GM23338 (cell line): ENCODE results near the gene KRT84. TPM values are rescaled to one million over a fixed set of nuclear protein-coding genes. Genes with fewer than 3 reads are reported as not detected.

Experiments used
- ATAC-seq: fragments of 200-7000 bp; cut with Tn5 transposase; 3 replicates; pipeline ENCODE4 v1.9.1; 2020
- DNase-seq: peaks from one replicate; pipeline ENCODE4 v3.0.0-alpha.2; 2015; ENCODE audit warnings: low spot score
- H2AFZ ChIP-seq: fragments of 200-600 bp; sonication (generic); 2 replicates; pipeline ENCODE4 v1.8.0; 2016; ENCODE audit warnings: antibody characterized with exemption, mild to moderate bottlenecking, moderate library complexity
- H3F3A ChIP-seq: fragments of 200-600 bp; sonication (generic); replicated peaks from 2 replicates; pipeline ENCODE4 v1.8.0; 2017; ENCODE audit warnings: antibody characterized with exemption, mixed run types, low read depth
- H3K27ac ChIP-seq: fragments of 200-600 bp; sonication (generic); 2 replicates; pipeline ENCODE4 v1.6.1; 2016; ENCODE audit warnings: low read depth
- H3K27me3 ChIP-seq: fragments of 200-600 bp; sonication (generic); 2 replicates; pipeline ENCODE4 v1.8.0; 2016; ENCODE audit warnings: mild to moderate bottlenecking, mixed run types, moderate library complexity; ENCODE audit not compliant: insufficient read depth
- H3K36me3 ChIP-seq: fragments of 200-600 bp; sonication (generic); 2 replicates; pipeline ENCODE4 v1.8.0; 2016; ENCODE audit warnings: mild to moderate bottlenecking; ENCODE audit not compliant: insufficient read depth
- H3K4me1 ChIP-seq: fragments of 200-600 bp; sonication (generic); 2 replicates; pipeline ENCODE4 v1.8.0; 2016; ENCODE audit warnings: mild to moderate bottlenecking, moderate library complexity; ENCODE audit not compliant: insufficient read depth
- H3K4me2 ChIP-seq: fragments of 200-600 bp; sonication (generic); 2 replicates; pipeline ENCODE4 v1.7.1; 2017; ENCODE audit warnings: mixed run types
- H3K4me3 ChIP-seq: fragments of 200-600 bp; sonication (generic); 2 replicates; pipeline ENCODE4 v1.6.1; 2016; ENCODE audit warnings: mixed run types
- H3K79me2 ChIP-seq: fragments of 200-600 bp; sonication (generic); replicated peaks from 2 replicates; pipeline ENCODE4 v1.8.0; 2017; ENCODE audit warnings: mild to moderate bottlenecking; ENCODE audit not compliant: insufficient read depth
- H3K9me2 ChIP-seq: fragments of 200-600 bp; sonication (generic); 2 replicates; pipeline ENCODE4 v1.8.0; 2017; ENCODE audit not compliant: insufficient read depth
- H4K20me1 ChIP-seq: fragments of 200-600 bp; sonication (generic); replicated peaks from 2 replicates; pipeline ENCODE4 v1.8.0; 2017; ENCODE audit warnings: mild to moderate bottlenecking; ENCODE audit not compliant: insufficient read depth
- H3K27ac Mint-ChIP-seq: 2 replicates; pipeline ENCODE4 v1.8.0; 2020; ENCODE audit warnings: inconsistent platforms, mild to moderate bottlenecking, moderate library complexity, mixed read lengths
- H3K27me3 Mint-ChIP-seq: 3 replicates; pipeline ENCODE4 v1.8.0; 2022; ENCODE audit warnings: low read depth, mild to moderate bottlenecking, moderate library complexity, mixed read lengths, inconsistent platforms; ENCODE audit not compliant: insufficient read depth, poor library complexity
- H3K36me3 Mint-ChIP-seq: 3 replicates; pipeline ENCODE4 v1.8.0; 2021; ENCODE audit warnings: low read depth, mild to moderate bottlenecking, inconsistent platforms, moderate library complexity, mixed read lengths
- H3K4me1 Mint-ChIP-seq: 3 replicates; pipeline ENCODE4 v1.8.0; 2020; ENCODE audit warnings: mild to moderate bottlenecking, inconsistent platforms, mixed read lengths
- H3K4me3 Mint-ChIP-seq: 3 replicates; pipeline ENCODE4 v1.8.0; 2021; ENCODE audit warnings: moderate library complexity, mild to moderate bottlenecking, inconsistent platforms, mixed read lengths
- H3K9me3 Mint-ChIP-seq: 3 replicates; pipeline ENCODE4 v1.8.0; 2020; ENCODE audit warnings: moderate library complexity, mild to moderate bottlenecking, inconsistent platforms, mixed read lengths
- CREB1 ChIP-seq: fragments of 250-450 bp; sonication (Bioruptor Pico); IDR thresholded peaks from 2 replicates; pipeline ENCODE4 v1.5.0; 2020; ENCODE audit warnings: low read depth, mild to moderate bottlenecking, moderate library complexity
- CTCF ChIP-seq, 2 experiments: fragments of 200-600 bp in 1 of 2; sonication (generic) in 1 of 2; conservative IDR thresholded peaks; 2 replicates each; pipeline versions ENCODE4 v1.5.1 to v1.6.1; 2016 to 2017; ENCODE audit warnings: antibody characterized with exemption in 2 of 2, low read depth in 2 of 2, mild to moderate bottlenecking in 2 of 2, moderate library complexity in 1 of 2
- ETS1 ChIP-seq: IDR thresholded peaks from 2 replicates; pipeline ENCODE4 v1.6.1; 2016; ENCODE audit warnings: antibody characterized with exemption
- EZH2 ChIP-seq: fragments of 200-600 bp; sonication (generic); IDR thresholded peaks from one replicate; pipeline ENCODE4 v1.8.0; 2017; ENCODE audit warnings: antibody characterized with exemption, mild to moderate bottlenecking, low read depth; ENCODE audit not compliant: unreplicated experiment
- EZH2phosphoT487 ChIP-seq: fragments of 200-600 bp; sonication (generic); IDR thresholded peaks from one replicate; pipeline ENCODE4 v1.8.1; 2018; ENCODE audit warnings: antibody characterized with exemption; ENCODE audit not compliant: unreplicated experiment
- JUNB ChIP-seq: IDR thresholded peaks from one replicate; pipeline ENCODE4 v1.6.1; 2016; ENCODE audit warnings: antibody characterized with exemption; ENCODE audit not compliant: unreplicated experiment
- NANOG ChIP-seq: IDR thresholded peaks from 2 replicates; pipeline ENCODE4 v1.6.1; 2016; ENCODE audit warnings: antibody characterized with exemption, borderline replicate concordance
- POLR2AphosphoS5 ChIP-seq: IDR thresholded peaks from 2 replicates; pipeline ENCODE4 v1.6.1; 2016; ENCODE audit warnings: antibody characterized with exemption, low read depth
- REST ChIP-seq: IDR thresholded peaks from one replicate; pipeline ENCODE4 v1.6.1; 2018; ENCODE audit warnings: antibody characterized with exemption; ENCODE audit not compliant: unreplicated experiment
- STAT1 ChIP-seq: IDR thresholded peaks from one replicate; pipeline ENCODE4 v1.6.1; 2016; ENCODE audit warnings: antibody characterized with exemption; ENCODE audit not compliant: unreplicated experiment
- ZNF114 ChIP-seq: fragments of 250-450 bp; sonication (Bioruptor Pico); IDR thresholded peaks from 2 replicates; pipeline ENCODE4 v1.5.0; 2020; ENCODE audit warnings: mild to moderate bottlenecking, moderate library complexity
- ZNF331 ChIP-seq: fragments of 250-450 bp; sonication (Bioruptor Pico); IDR thresholded peaks from 2 replicates; pipeline ENCODE4 v1.5.0; 2020; ENCODE audit warnings: low read depth, mild to moderate bottlenecking, moderate library complexity
- ZNF462 ChIP-seq: fragments of 250-450 bp; sonication (Bioruptor Pico); IDR thresholded peaks from 2 replicates; pipeline ENCODE4 v1.5.0; 2020; ENCODE audit warnings: mild to moderate bottlenecking, moderate library complexity
- polyA plus RNA-seq: library from polyadenylated mRNA; unstranded; fragments of >200 nt; fragmentation: Nextera tagmentation; extraction: Ambion mirVana; gene quantifications from 2 replicates; pipeline ENCODE4 v1.2.1, GENCODE V29; 2016
- total RNA-seq: library from RNA; depleted of rRNA; stranded (reverse); fragments of >200 nt; shearing (Covaris generic); gene quantifications from 2 replicates; pipeline ENCODE4 v1.2.3, GENCODE V29; 2014

Gene KRT84
- total and polyA plus RNA-seq, 2 experiments from 2014 or later, result not detected

- TF ChIP-seq JUNB (no peak), REST (no peak), ZNF462 (CRISPR knock-in tag) (no peak), CTCF (conservative IDR thresholded peaks at IDR 0.05; ENCODE audit: low read depth in 2 of 2) (no peak), CREB1 (CRISPR knock-in tag) (no peak), NANOG (no peak), ZNF114 (no peak), ZNF331 (CRISPR knock-in tag) (no peak), STAT1 (no peak), POLR2AphosphoS5 (no peak), ETS1 (no peak), EZH2phosphoT487 (no peak), EZH2 (no peak)
- no peak overlapping the region for H3K4me3 ChIP-seq
- Mint-ChIP-seq H3K4me3 (no peak overlapping the region), H3K9me3 (no peaks in the 10 kb centered on the region), H3K4me1 (peaks cover 8% of the 10 kb centered on the region; the same call in 2 of the 3 replicates), H3K27ac (no peak overlapping the region), H3K36me3 (no peaks in the 10 kb centered on the region), H3K27me3 (peaks cover 6% of the 10 kb centered on the region)
- H4K20me1 ChIP-seq, result no peaks in the 10 kb centered on the region
- DNase-seq (no peak), ATAC-seq (no peak)
- no peaks in the 10 kb centered on the region for H3K9me2 ChIP-seq
- peaks cover 7% of the 10 kb centered on the region; the same call in 1 of the 2 replicates for H3K4me1 ChIP-seq
- no peaks in the 10 kb centered on the region for H3K36me3 ChIP-seq
- H3K4me2 ChIP-seq, result no peak overlapping the region
- H3K79me2 ChIP-seq, result no peaks in the 10 kb centered on the region
- no peak overlapping the region for H3K27ac ChIP-seq
- H3F3A ChIP-seq, result no peaks in the 10 kb centered on the region
- no peak overlapping the region for H2AFZ ChIP-seq
- no peaks in the 10 kb centered on the region for H3K27me3 ChIP-seq
Measured at GRCh38 chr12:52336641-52337040, 48.8 kb downstream of the KRT84 start.
